ENCODE measurements around the gene WDR46.

The WDR46 gene, protein sequence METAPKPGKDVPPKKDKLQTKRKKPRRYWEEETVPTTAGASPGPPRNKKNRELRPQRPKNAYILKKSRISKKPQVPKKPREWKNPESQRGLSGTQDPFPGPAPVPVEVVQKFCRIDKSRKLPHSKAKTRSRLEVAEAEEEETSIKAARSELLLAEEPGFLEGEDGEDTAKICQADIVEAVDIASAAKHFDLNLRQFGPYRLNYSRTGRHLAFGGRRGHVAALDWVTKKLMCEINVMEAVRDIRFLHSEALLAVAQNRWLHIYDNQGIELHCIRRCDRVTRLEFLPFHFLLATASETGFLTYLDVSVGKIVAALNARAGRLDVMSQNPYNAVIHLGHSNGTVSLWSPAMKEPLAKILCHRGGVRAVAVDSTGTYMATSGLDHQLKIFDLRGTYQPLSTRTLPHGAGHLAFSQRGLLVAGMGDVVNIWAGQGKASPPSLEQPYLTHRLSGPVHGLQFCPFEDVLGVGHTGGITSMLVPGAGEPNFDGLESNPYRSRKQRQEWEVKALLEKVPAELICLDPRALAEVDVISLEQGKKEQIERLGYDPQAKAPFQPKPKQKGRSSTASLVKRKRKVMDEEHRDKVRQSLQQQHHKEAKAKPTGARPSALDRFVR

DNA sequence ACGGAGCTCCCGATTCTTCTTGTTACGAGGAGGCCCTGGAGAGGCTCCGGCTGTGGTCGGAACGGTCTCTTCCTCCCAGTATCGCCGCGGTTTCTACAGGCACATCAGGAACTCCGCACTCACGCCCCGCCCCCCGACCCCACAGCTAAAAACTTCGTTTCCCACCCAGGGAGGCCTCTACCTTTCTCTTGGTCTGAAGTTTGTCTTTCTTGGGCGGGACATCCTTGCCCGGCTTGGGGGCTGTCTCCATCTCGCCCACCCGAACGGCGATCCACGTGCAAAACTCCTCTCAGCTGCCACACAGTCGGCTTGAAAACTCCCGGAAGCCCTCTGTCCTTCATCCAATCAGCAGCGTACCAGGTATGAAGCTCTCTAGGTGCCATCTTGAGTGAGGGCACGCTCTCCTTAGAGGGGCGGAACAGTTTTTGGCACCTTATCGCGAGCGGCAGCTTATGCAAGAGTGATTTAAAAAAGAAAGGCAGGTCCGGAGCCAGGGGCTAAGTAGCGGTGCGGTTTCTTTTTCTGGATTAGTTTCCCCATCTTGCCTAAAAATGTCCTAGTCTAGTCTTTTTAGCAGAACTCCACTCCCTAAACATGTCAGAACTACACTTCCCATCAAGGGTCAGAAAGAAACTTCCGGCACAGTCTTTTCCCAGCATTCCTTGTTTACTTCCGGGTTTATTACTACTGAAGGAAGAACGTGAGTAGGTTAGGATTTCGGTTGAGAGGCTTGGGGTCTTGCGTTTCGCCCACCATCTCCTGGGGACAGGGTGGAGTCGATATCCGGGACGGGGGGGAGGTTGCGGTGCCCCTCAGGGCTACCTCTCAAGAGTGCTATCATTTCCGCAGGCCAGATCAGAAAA is at the start of gene WDR46, which contains the start of gene PFDN6:
Gene WDR46 (minus strand): TSS at position 319 of the 863 bp plus-strand sequence. CDS start 69 bp downstream, at position 250.
Gene PFDN6 (plus strand): TSS at position 681 of the 863 bp plus-strand sequence. CDS start 256 bp downstream, outside the sequence.
- peak; percentile 94 for DNase-seq (ENCODE audit: extremely low spot score)
- TF ChIP-seq, protein P1, sequence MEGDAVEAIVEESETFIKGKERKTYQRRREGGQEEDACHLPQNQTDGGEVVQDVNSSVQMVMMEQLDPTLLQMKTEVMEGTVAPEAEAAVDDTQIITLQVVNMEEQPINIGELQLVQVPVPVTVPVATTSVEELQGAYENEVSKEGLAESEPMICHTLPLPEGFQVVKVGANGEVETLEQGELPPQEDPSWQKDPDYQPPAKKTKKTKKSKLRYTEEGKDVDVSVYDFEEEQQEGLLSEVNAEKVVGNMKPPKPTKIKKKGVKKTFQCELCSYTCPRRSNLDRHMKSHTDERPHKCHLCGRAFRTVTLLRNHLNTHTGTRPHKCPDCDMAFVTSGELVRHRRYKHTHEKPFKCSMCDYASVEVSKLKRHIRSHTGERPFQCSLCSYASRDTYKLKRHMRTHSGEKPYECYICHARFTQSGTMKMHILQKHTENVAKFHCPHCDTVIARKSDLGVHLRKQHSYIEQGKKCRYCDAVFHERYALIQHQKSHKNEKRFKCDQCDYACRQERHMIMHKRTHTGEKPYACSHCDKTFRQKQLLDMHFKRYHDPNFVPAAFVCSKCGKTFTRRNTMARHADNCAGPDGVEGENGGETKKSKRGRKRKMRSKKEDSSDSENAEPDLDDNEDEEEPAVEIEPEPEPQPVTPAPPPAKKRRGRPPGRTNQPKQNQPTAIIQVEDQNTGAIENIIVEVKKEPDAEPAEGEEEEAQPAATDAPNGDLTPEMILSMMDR (IDR thresholded peaks at IDR 0.05; ENCODE audit: control extremely low read depth, extremely low read depth, low read depth, missing control alignments), result no peak
- ChIA-PET POLR2A (interaction anchor here (0.6 to 1.6 kb wide), 8 partner anchors 9 to 317 kb away, joined by 4 to 17 read pairs (median 6); partner anchors contain the start of genes B3GALT4, RGL2, RPS18 and VPS52), CTCF (interaction anchor here (1.1 to 4.1 kb wide), 9 partner anchors 8 to 412 kb away, joined by 3 to 37 read pairs (median 4); partner anchors contain the start of genes B3GALT4 and RGL2)

DNA sequence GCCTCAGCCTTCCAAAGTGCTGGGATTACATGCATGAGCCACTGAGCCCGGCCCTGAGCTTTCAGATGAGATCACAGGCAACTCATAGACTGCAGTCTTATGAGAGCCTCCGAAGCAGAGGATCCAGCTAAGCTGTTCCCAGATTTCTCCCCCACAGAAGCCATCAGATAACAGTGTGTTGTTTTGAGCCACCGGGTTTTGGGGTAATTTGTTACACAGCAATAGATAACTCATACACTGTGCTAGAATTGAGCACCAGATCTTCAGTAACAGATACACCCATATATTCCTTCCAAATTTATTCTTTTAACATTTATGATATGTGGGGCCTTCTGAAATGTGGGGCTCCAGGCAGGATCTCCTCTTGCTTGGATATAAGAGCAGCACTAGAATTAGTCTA is 47.5 kb upstream of the WDR46 start:
- CTCF ChIA-PET, result interaction anchor here (1.0 to 2.7 kb wide), 2 partner anchors 9 to 38 kb away, joined by 4 to 19 read pairs; no protein-coding TSS in a partner anchor
- DNase-seq (ENCODE audit: extremely low spot score), result no peak
- POLR2A ChIA-PET, result no interaction called here
- TF ChIP-seq, protein P1 (IDR thresholded peaks at IDR 0.05; ENCODE audit: control extremely low read depth, extremely low read depth, low read depth, missing control alignments), result no peak

DNA sequence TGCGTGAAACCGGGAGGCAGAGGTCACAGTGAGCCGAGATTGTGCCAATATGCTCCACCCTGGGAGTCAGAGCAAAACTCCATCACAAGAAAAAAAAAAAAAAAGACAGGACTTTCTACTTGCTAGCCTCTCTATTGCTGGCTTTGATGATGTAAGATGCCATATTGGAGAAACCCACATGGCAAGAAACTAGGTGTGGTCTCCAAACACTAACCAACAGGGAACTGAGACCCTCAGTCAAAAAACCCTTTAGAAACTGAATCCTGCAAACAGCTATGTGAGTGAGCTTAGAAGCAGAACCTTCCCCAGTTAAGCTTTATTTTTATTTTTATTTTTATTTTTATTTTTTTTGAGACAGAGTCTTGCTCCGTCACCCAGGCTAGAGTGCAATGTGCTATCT is 46.9 kb upstream of the WDR46 start:
- no peak for DNase-seq (ENCODE audit: extremely low spot score)
- ChIA-PET CTCF (interaction anchor here (1.0 to 2.7 kb wide), 2 partner anchors 9 to 39 kb away, joined by 4 to 19 read pairs; no protein-coding TSS in a partner anchor), POLR2A (no interaction called here)
- TF ChIP-seq, protein P1 (IDR thresholded peaks at IDR 0.05; ENCODE audit: control extremely low read depth, extremely low read depth, low read depth, missing control alignments), result no peak

GRCh38 chr6:33333666-33334065 is 44.6 kb upstream of the WDR46 start:
- ChIA-PET CTCF (interaction anchor here (1.5 kb wide), 1 partner anchor 11 kb away, joined by 8 read pairs; no protein-coding TSS in a partner anchor), POLR2A (no interaction called here)
- no peak for DNase-seq (ENCODE audit: extremely low spot score)
- TF ChIP-seq, protein P1 (IDR thresholded peaks at IDR 0.05; ENCODE audit: control extremely low read depth, extremely low read depth, low read depth, missing control alignments), result no peak

DNA sequence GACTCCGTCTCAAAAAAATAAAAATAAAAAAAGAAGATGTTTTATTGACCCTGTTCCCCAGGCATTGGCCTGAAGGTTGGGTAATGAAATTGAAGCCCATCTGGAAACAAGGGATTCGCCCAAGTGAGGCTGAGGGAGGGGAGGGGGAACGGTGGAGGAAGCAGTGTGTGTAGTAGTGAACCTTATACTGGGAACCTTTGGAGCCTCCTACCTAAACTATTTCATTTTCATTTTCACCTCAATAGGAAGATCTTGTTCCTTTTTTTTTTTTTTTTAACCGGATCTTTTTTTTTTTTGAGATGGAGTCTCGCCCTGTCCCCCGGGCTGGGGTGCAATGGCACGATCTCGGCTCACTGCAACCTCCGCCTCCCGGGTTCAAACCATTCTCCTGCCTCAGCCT is 41.7 kb upstream of the WDR46 start:
- ChIA-PET CTCF (no interaction called here), POLR2A (no interaction called here)
- TF ChIP-seq, protein P1 (IDR thresholded peaks at IDR 0.05; ENCODE audit: control extremely low read depth, extremely low read depth, low read depth, missing control alignments), result no peak
- no peak for DNase-seq (ENCODE audit: extremely low spot score)

All from GM10248 (cell line).